ENCODE results near the gene FABP3.

- TF ChIP-seq CTCF (IDR thresholded peaks at IDR 0.05) (no peak), POLR2A (IDR thresholded peaks at IDR 0.05) (no peak)
These were observed 16.4 kb downstream of the FABP3 start for GRCh38 chr1:31356427-31356826.

All from uterus (tissue), 2 donors.